Fibroblast of villous mesenchyme (primary cell): ENCODE measurements around the gene WIZ. TPM values are rescaled to one million over a fixed set of nuclear protein-coding genes. Genes with fewer than 3 reads are reported as not detected.

Source experiments
- DNase-seq: peaks from one replicate; pipeline ENCODE4 v3.0.0-alpha.2; 2010; ENCODE audit warnings: low read depth
- H3K4me3 ChIP-seq: 2 replicates; pipeline ENCODE4 v1.5.1; 2011; ENCODE audit warnings: low read depth, mild to moderate bottlenecking, low read length
- CTCF ChIP-seq: IDR thresholded peaks from 2 replicates; pipeline ENCODE4 v1.5.1; 2012; ENCODE audit warnings: low read depth, mild to moderate bottlenecking, low read length; ENCODE audit not compliant: insufficient read depth
- total RNA-seq: library from RNA; depleted of rRNA; stranded (reverse); fragments of >200 nt; gene quantifications from 2 replicates; pipeline ENCODE4 v1.2.3, GENCODE V29; 2012

WIZ gene
- total RNA-seq, 1 donor: 7.3 TPM

- H3K4me3 ChIP-seq: no peak overlapping the region
- DNase-seq: no peak
- no peak for TF ChIP-seq CTCF
Observed at GRCh38 chr19:15436012-15436825, 13.5 kb downstream of the WIZ start.

DNA sequence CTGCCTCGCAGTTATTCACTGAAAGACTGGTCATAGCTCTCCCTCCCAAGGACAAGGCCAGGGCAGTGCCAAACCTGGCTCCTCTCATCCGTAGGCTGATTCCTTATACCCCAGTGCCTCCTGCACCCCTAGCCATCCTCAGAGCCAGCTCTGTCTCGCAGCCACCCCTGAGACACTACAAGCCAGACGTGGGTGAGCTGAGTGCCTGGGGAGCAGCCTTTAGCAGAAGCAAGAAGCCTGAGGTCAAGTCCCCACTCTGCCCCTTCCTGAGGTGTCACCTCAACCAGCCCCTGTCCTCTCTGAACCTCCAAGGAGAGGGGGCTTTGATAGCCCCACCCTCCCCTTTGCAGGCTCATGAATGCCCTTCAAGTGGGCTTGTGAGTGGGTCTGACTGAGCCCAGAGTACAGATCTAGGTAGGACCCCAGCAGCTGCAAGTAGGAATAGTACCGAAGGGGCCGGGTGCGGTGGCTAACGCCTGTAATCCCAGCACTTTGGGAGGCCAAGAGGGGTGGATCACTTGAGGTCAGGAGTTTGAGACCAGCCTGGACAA lies 16.2 kb downstream of the WIZ start:
- no peak for TF ChIP-seq CTCF

DNA sequence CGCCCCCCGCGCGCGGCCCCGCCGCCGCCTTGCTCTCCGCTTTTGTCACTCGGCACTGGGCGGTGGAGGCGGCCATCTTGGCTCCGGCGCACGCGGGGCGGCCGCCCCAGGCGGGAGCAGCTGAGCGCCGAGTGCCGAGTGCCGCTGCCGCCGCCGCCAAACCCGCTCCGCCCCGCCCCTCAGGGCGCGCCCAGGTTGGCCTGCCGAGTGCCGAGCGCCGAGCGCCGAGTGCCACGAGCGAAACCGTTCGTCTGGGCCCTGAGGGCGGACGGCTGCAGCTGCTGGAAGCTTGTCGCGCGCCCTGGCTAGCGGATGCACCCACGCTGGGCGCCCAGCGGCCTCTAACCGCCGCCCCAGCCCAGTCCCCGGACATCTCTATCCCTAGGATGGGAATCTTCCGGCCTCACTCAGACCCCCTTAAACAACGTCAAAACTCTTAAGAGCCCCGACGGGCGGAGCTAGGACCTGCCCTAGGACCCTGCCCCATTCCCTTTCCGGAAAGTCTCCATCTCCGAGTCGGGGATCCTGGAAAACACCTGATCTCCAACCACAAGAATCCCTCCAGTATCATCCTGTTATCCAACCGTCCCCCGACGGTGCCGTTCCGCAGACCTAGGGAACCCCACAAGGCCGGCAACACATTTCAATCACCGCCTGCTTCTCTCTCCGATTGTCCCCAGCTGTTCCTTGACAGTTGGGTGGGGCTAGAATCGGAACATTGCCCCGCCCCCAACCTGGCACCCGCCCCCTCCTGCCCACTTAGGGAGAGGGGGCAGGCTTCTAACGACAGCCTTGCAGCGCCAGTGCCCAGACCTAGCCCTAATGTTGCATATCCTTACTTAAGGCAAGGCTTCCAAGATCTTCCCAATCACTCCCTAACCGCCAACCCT lies 16.9 kb downstream of the WIZ start:
- no peak for TF ChIP-seq CTCF
- peak; percentile 92 for DNase-seq
- peak overlapping the region; percentile 79 for H3K4me3 ChIP-seq

More for the DNA sequence above, 16.2 kb downstream of the WIZ start:
- DNase-seq: no peak
- peak overlapping the region; percentile 79 for H3K4me3 ChIP-seq

- peak overlapping the region; percentile 90 for H3K4me3 ChIP-seq
- no peak for DNase-seq
- no peak for TF ChIP-seq CTCF
Observed at GRCh38 chr19:15432018-15432494, 17.7 kb downstream of the WIZ start.

- TF ChIP-seq CTCF: no peak
- peak overlapping the region; percentile 90 for H3K4me3 ChIP-seq
- DNase-seq: no peak
Observed at GRCh38 chr19:15431396-15432017, 18.2 kb downstream of the WIZ start.

GRCh38 chr19:15430526-15431120 lies 19.1 kb downstream of the WIZ start:
- DNase-seq: no peak
- TF ChIP-seq CTCF: no peak
- H3K4me3 ChIP-seq: no peak overlapping the region
